ENCODE measurements around the gene MYOG. TPM values are rescaled to one million over a fixed set of nuclear protein-coding genes. Genes with fewer than 3 reads are reported as not detected.

The MYOG gene
- total RNA-seq (2012; rRNA removed) (not detected in 2 replicates), polyA plus RNA-seq (2012; rRNA removed) (not detected in 2 replicates), Bru-seq, nascent RNA (not detected), BruChase-seq, experiment 1, labeled RNA remaining after a 6-hour chase (not detected), BruChase-seq, experiment 2, labeled RNA remaining after a 2-hour chase (not detected)
- polyA plus RNA-seq (2012; cell fraction: cytosol; rRNA removed) = not detected in 2 replicates
- polyA plus RNA-seq (2012; cell fraction: nucleus; rRNA removed; ENCODE audit: low replicate concordance) = not detected in 2 replicates
- long read RNA-seq = 0 reads

DNA sequence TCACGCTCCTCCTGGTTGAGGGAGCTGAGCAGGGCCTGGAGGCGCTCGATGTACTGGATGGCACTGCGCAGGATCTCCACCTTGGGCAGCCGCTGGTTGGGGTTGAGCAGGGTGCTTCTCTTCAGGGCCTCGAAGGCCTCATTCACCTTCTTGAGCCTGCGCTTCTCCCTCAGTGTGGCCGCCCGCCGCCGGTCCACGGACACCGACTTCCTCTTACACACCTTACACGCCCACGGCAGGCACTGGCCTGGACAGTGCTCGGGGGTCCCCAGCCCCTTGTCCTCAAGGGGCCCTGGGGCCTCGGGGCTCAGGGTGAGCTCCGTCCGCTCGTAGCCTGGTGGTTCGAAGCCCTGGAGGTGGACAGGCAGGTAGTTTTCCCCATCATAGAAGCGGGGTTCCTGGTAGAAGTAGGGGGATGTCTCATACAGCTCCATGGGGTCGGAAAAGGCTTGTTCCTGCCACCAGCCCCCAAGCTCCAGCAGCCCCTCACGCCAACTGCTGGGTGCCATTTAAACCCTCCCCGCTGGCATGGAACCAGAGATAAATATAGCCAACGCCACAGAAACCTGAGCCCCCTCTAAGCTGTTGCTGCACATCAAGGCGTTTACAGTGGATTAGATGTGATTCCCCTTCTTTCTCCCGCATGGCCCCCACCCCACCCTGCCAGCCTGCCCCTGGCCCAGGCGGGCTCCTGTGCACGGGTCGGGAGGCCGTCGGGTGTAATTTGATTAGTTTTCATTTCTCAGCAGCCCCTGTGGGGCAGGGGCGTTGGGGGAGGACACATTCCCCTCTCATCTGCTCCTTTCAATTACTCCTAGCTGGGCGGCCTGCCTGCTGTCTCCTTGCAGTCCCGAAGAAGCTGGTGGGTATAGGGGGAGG is at the start of gene MYOG:
TSS of gene MYOG (minus strand) at position 485 of the 879 bp plus-strand sequence. CDS start at position 434, 51 bp downstream.
- no peak within 1 kb of the TSS for H3K4ac ChIP-seq (ENCODE audit: low read depth, low read length)
- no peaks in the 10 kb centered on the region for H3K9me1 ChIP-seq (ENCODE audit: insufficient read depth, low read length)
- no peak within 1 kb of the TSS for H4K91ac ChIP-seq (ENCODE audit: insufficient read depth, low read depth, low read length)
- 86% methylated on average over 12 of the region's 36 CpGs; no CpG with 5 or more reads in 1 of the 2 experiments for WGBS, 2 experiments (ENCODE audit: extremely low coverage in 2 of 2, insufficient read length in 1 of 2)
- H3K4me2 ChIP-seq (ENCODE audit: low read depth, low read length) = no peak within 1 kb of the TSS
- no peak within 1 kb of the TSS for H2AFZ ChIP-seq (replicated peaks; ENCODE audit: low read length, poor library complexity)
- DNase-seq (no peak), ATAC-seq (ENCODE audit: low read depth) (no peak)
- in situ Hi-C loops (cut with MboI; ENCODE audit: low sequenced_read_pairs) = no loop called here
- no peak within 1 kb of the TSS for H3K23ac ChIP-seq (ENCODE audit: low read depth, low read length)
- no peaks in the 10 kb centered on the region for H3K36me3 ChIP-seq (ENCODE audit: control insufficient read depth, insufficient read depth, low read length)
- no peak within 1 kb of the TSS for H3K9ac ChIP-seq (ENCODE audit: low read depth, low read length)
- H3K18ac ChIP-seq (ENCODE audit: low read depth, low read length) = no peak within 1 kb of the TSS
- ChIA-PET POLR2A (ENCODE audit: unreplicated experiment) (no interaction called here), CTCF (no interaction called here)
- H3K4me1 ChIP-seq (ENCODE audit: control insufficient read depth, insufficient read depth, low read length) = no peaks in the 10 kb centered on the region
- TF ChIP-seq CEBPB (IDR thresholded peaks at IDR 0.05; ENCODE audit: low read depth, low read length) (no peak), FOS (IDR thresholded peaks at IDR 0.05; ENCODE audit: low read depth, low read length) (no peak), RFX5 (IDR thresholded peaks at IDR 0.05; ENCODE audit: low read depth, low read length) (no peak), POLR2A (IDR thresholded peaks at IDR 0.05; ENCODE audit: low read depth, low read length) (no peak), BHLHE40 (IDR thresholded peaks at IDR 0.05; ENCODE audit: low read depth, low read length) (no peak), CHD1 (IDR thresholded peaks at IDR 0.05; ENCODE audit: low read depth, low read length) (no peak)
- TF ChIP-seq, protein P1, sequence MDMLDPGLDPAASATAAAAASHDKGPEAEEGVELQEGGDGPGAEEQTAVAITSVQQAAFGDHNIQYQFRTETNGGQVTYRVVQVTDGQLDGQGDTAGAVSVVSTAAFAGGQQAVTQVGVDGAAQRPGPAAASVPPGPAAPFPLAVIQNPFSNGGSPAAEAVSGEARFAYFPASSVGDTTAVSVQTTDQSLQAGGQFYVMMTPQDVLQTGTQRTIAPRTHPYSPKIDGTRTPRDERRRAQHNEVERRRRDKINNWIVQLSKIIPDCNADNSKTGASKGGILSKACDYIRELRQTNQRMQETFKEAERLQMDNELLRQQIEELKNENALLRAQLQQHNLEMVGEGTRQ (IDR thresholded peaks at IDR 0.05; ENCODE audit: low read depth, low read length) = no peak
- dilution Hi-C loops (cut with HindIII; ENCODE audit: low sequenced_read_pairs, unreplicated experiment) = no loop called here
- H3K56ac ChIP-seq (ENCODE audit: extremely low read depth, insufficient read depth, low read length) = no peak within 1 kb of the TSS
- no peak within 1 kb of the TSS for H2AK9ac ChIP-seq (replicated peaks; ENCODE audit: low read depth, low read length, poor library complexity)
- H2BK15ac ChIP-seq (ENCODE audit: low read depth, low read length) = no peak within 1 kb of the TSS
- no peak within 1 kb of the TSS for H2BK5ac ChIP-seq (ENCODE audit: low read depth, low read length, poor library complexity, severe bottlenecking)
- H2BK20ac ChIP-seq (ENCODE audit: low read depth, low read length) = no peak within 1 kb of the TSS
- no peaks in the 10 kb centered on the region for H4K20me1 ChIP-seq (ENCODE audit: insufficient read depth, low read length)
- no peak within 1 kb of the TSS for H3K4me3 ChIP-seq (ENCODE audit: insufficient read depth, low read depth, low read length)
- no peak within 1 kb of the TSS for H2AK5ac ChIP-seq (ENCODE audit: low read depth, low read length)
- H3K14ac ChIP-seq (replicated peaks; ENCODE audit: low read depth, low read length) = no peak within 1 kb of the TSS
- H4K5ac ChIP-seq (ENCODE audit: low read depth, low read length) = no peak within 1 kb of the TSS
- no TSS peak for BruUV-seq (replicated peaks)
- no peaks in the 10 kb centered on the region for H3K9me3 ChIP-seq (ENCODE audit: control insufficient read depth, insufficient read depth, low read length)
- no peaks in the 10 kb centered on the region for H3K79me1 ChIP-seq (ENCODE audit: low read depth in 1 of 2, low read length in 2 of 2)
- no peak within 1 kb of the TSS for H2BK120ac ChIP-seq (ENCODE audit: low read depth, low read length)
- no peak within 1 kb of the TSS for H3K27ac ChIP-seq (ENCODE audit: insufficient read depth, low read length)
- peaks cover 66% of the 10 kb centered on the region for H3K27me3 ChIP-seq (ENCODE audit: control insufficient read depth, insufficient read depth, low read length)
- no peak within 1 kb of the TSS for H4K8ac ChIP-seq (ENCODE audit: low read depth in 2 of 2, low read length in 2 of 2)
- intact Hi-C loops (cut with micrococcal nuclease) = no loop called here

All from IMR-90 (cell line).